Globus pallidus (tissue), 1 donor: ENCODE results near the gene TSC22D4.

ENCODE experiments used
- DNase-seq: peaks from one replicate; pipeline ENCODE4 v3.0.0-alpha.2; 2015; ENCODE audit warnings: low spot score

Gene TSC22D4

GRCh38 chr7:100492738-100493475 is 13.9 kb upstream of the TSC22D4 start:
- no peak for DNase-seq

GRCh38 chr7:100491192-100491578 is 12.2 kb upstream of the TSC22D4 start:
- DNase-seq: no peak

GRCh38 chr7:100490483-100491191 is 11.6 kb upstream of the TSC22D4 start:
- DNase-seq: no peak

- peak; percentile 97 for DNase-seq
Measured at GRCh38 chr7:100489824-100490223, 10.8 kb upstream of the TSC22D4 start.

GRCh38 chr7:100489121-100489520 is 10.1 kb upstream of the TSC22D4 start:
- DNase-seq: no peak

- no peak for DNase-seq
Measured at GRCh38 chr7:100488333-100489095, 9.5 kb upstream of the TSC22D4 start.

GRCh38 chr7:100486753-100487446 is 7.9 kb upstream of the TSC22D4 start:
- no peak for DNase-seq

GRCh38 chr7:100486111-100486636 is 7.2 kb upstream of the TSC22D4 start:
- DNase-seq: no peak

GRCh38 chr7:100485471-100485876 is 6.5 kb upstream of the TSC22D4 start:
- no peak for DNase-seq

GRCh38 chr7:100484673-100485045 is 5.6 kb upstream of the TSC22D4 start:
- no peak for DNase-seq

GRCh38 chr7:100483722-100484672 is 5.0 kb upstream of the TSC22D4 start, which contains the start of gene NYAP1:
TSS of gene NYAP1 (plus strand) at chr7:100483927. CDS start at chr7:100485312, 1,385 bp downstream.
- peak; percentile 65 for DNase-seq

GRCh38 chr7:100483090-100483721 is 4.2 kb upstream of the TSC22D4 start:
- DNase-seq: peak; percentile 51

- no peak for DNase-seq
Measured at GRCh38 chr7:100482728-100483089, 3.7 kb upstream of the TSC22D4 start.

- DNase-seq: no peak
Measured at GRCh38 chr7:100481466-100481865, 2.5 kb upstream of the TSC22D4 start.

- DNase-seq: no peak
Measured at GRCh38 chr7:100477871-100478267, 1.1 kb downstream of the TSC22D4 start.

- no peak for DNase-seq
Measured at GRCh38 chr7:100476903-100477870, 1.8 kb downstream of the TSC22D4 start.

- no peak for DNase-seq
Measured at GRCh38 chr7:100476101-100476780, 2.8 kb downstream of the TSC22D4 start.

GRCh38 chr7:100475549-100475948 is 3.5 kb downstream of the TSC22D4 start:
- no peak for DNase-seq
